ENCODE measurements around the gene RALGAPA1.

DNA sequence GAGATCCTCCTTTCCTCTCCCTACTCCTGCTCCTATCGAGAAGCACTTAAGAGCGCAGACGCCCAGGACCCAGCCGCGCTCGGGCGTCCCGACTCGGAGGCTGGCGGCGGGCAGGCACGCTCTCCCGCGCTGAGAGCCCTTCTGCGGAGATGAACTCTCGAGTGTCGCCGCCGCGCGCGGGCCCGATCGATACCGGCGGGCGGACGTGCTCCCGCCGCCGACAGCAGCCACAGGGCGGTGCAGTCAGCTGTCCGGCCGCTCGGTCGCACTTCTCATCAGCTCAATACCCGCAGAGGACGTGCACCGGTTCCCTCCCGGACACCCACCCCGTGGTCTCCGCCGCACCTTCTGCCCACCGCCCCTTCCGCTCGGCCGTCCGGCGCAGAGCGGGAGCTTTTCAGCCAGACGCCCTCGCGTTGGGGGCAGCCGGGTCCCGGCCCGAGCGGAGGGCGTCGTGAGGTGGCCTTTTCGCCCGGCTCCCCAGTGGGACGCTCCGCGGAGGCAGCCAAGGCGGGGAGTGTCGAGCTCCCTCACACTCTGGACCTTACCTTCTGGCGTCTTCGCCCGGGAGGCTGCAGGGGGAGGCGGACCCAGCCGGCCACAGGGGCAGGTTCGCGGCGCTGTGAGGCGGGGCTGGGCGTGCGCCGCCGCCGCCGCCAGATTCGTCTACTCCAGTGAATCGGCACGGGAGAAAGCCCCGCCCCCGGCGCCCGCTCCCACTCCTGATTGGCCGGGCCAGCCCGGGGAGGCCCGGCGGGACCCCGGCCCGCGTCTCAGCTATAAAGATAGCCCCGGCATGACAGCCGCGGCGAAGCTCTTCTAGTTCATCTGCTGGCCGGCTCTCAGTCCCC is 275.5 kb downstream of the RALGAPA1 start, which contains the start of gene INSM2:
- TF ChIP-seq, protein P1, sequence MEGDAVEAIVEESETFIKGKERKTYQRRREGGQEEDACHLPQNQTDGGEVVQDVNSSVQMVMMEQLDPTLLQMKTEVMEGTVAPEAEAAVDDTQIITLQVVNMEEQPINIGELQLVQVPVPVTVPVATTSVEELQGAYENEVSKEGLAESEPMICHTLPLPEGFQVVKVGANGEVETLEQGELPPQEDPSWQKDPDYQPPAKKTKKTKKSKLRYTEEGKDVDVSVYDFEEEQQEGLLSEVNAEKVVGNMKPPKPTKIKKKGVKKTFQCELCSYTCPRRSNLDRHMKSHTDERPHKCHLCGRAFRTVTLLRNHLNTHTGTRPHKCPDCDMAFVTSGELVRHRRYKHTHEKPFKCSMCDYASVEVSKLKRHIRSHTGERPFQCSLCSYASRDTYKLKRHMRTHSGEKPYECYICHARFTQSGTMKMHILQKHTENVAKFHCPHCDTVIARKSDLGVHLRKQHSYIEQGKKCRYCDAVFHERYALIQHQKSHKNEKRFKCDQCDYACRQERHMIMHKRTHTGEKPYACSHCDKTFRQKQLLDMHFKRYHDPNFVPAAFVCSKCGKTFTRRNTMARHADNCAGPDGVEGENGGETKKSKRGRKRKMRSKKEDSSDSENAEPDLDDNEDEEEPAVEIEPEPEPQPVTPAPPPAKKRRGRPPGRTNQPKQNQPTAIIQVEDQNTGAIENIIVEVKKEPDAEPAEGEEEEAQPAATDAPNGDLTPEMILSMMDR (IDR thresholded peaks at IDR 0.05; ENCODE audit: poor library complexity) = no peak
- TF ChIP-seq EZH2 (IDR thresholded peaks at IDR 0.05; ENCODE audit: borderline replicate concordance) = peak; percentile 56
- peak; percentile 18 for TF ChIP-seq EZH2phosphoT487 (IDR thresholded peaks at IDR 0.05; ENCODE audit: low read depth, severe bottlenecking, unreplicated experiment)

All from hepatocyte (in vitro differentiated cells).